RWPE2 (cell line): ENCODE results near the gene RRN3.
"Not testable (repeated sequence)": the region's sequence is repeated elsewhere in the genome, so short reads cannot be mapped to it uniquely, and the experiment has no call there.

Experiments
- ATAC-seq: fragments of 200-7000 bp; cut with Tn5 transposase; 3 replicates; pipeline ENCODE4 v1.9.1; 2021; ENCODE audit warnings: low read depth
- DNase-seq: peaks from one replicate; pipeline ENCODE4 v3.0.0-alpha.2; 2020; ENCODE audit warnings: low spot score
- H3K27ac ChIP-seq: fragments of 450-650 bp; 2 replicates; pipeline ENCODE4 v1.5.1; 2017; ENCODE audit warnings: mild to moderate bottlenecking; ENCODE audit not compliant: poor library complexity, severe bottlenecking
- H3K27me3 ChIP-seq: fragments of 250-450 bp; sonication (Bioruptor Pico); 2 replicates; pipeline ENCODE4 v1.5.1; 2021; ENCODE audit warnings: mild to moderate bottlenecking, moderate library complexity; ENCODE audit not compliant: insufficient read depth, poor library complexity, severe bottlenecking
- H3K36me3 ChIP-seq: fragments of 250-450 bp; sonication (Bioruptor Pico); 2 replicates; pipeline ENCODE4 v1.5.1; 2020; ENCODE audit warnings: low read depth, mild to moderate bottlenecking, moderate library complexity
- H3K4me1 ChIP-seq: fragments of 250-450 bp; sonication (Bioruptor Pico); 2 replicates; pipeline ENCODE4 v1.5.1; 2021; ENCODE audit warnings: mild to moderate bottlenecking, moderate library complexity; ENCODE audit not compliant: insufficient read depth, poor library complexity, severe bottlenecking
- H3K4me3 ChIP-seq: fragments of 250-450 bp; sonication (Bioruptor Pico); 2 replicates; pipeline ENCODE4 v1.5.1; 2021; ENCODE audit warnings: mild to moderate bottlenecking, moderate library complexity; ENCODE audit not compliant: severe bottlenecking
- H3K9me3 ChIP-seq: fragments of 250-450 bp; sonication (Bioruptor Pico); 2 replicates; pipeline ENCODE4 v1.5.1; 2021; ENCODE audit warnings: mild to moderate bottlenecking, moderate library complexity; ENCODE audit not compliant: severe bottlenecking

The RRN3 gene

DNA sequence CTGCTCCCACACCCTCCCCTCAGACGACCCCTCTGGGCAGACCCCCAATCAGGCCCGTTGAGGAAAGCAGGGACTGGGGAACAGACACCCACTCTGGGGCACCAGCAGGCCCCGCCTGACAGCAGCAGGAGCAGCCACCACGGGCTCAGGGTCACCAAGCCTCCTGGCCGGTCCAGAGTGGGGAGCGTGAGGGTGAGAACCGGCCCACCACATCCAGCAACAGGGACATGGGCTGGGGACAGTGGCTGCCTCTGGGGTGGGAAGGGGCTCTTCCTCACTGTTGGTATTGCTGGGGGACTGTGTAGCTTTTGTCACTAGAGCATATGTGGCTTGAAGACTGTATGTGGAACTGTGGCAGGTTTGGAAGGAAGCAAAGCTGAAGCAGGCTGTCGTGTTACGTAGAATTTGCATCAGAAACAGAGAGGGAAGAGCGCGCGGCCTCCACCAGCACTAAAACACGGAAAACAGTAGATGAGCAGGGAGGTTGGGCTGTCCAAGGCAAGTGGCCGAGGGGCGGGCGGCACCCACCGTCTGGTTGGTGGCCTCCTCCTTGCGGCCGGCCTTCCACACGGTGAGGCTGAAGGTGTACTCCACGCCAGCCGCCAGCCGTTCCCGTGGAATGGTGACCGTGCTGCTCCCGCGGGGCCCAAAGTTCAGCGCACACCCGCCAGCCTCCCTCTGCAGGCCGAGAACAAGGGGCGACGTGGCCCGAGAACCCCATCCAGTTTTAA lies 40.8 kb upstream of the RRN3 start:
- not testable (repeated sequence) for H3K4me1 ChIP-seq, H3K27ac ChIP-seq, H3K27me3 ChIP-seq, H3K9me3 ChIP-seq, H3K36me3 ChIP-seq, H3K4me3 ChIP-seq
- DNase-seq: peak; percentile 10
- 0 out of 3 replicates have a peak, but pooled peaks have one; percentile 45 for ATAC-seq

- H3K27me3 ChIP-seq, H3K27ac ChIP-seq, H3K36me3 ChIP-seq, H3K4me1 ChIP-seq, H3K4me3 ChIP-seq, H3K9me3 ChIP-seq, ATAC-seq: not testable (repeated sequence)
- DNase-seq: peak; percentile 19
Observed at GRCh38 chr16:15133554-15133953, 39.5 kb upstream of the RRN3 start.

DNA sequence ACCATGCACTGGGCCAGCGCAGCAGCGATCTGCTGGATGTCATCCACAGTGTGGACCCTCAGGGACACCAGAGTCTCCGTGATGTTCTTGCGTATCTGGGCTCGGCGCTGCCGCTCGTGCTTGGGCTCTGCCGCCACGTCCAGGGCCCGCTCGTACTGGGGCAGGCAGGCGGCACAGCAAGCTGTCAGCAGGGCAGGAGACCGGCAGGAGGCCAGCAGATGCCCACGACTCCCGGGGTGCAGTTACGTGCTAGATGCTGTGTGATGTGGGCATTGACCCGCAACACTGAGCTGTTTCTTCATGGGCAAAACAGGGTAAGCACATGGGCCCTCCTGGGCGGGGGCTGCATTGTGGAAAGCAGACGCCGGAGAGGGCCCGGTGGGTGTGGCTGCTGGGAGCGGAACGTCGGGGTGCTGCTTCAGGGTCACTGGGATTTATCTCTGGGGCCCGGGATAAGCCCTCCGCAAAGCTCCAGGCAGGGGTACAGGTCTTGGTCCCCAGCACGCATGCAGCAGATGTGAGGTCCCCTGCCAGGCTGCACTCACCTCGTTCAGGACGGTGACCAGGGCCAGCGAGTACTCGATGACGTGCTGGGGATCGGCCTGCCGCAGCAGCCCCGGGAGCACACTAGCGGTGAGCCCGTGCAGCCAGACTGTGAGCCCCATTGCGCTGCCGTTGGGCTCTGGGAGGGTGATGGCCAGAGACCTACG lies 38.8 kb upstream of the RRN3 start:
- H3K4me3 ChIP-seq, H3K27ac ChIP-seq, H3K4me1 ChIP-seq, H3K27me3 ChIP-seq, H3K9me3 ChIP-seq, ATAC-seq, H3K36me3 ChIP-seq: not testable (repeated sequence)
- peak; percentile 22 for DNase-seq

DNA sequence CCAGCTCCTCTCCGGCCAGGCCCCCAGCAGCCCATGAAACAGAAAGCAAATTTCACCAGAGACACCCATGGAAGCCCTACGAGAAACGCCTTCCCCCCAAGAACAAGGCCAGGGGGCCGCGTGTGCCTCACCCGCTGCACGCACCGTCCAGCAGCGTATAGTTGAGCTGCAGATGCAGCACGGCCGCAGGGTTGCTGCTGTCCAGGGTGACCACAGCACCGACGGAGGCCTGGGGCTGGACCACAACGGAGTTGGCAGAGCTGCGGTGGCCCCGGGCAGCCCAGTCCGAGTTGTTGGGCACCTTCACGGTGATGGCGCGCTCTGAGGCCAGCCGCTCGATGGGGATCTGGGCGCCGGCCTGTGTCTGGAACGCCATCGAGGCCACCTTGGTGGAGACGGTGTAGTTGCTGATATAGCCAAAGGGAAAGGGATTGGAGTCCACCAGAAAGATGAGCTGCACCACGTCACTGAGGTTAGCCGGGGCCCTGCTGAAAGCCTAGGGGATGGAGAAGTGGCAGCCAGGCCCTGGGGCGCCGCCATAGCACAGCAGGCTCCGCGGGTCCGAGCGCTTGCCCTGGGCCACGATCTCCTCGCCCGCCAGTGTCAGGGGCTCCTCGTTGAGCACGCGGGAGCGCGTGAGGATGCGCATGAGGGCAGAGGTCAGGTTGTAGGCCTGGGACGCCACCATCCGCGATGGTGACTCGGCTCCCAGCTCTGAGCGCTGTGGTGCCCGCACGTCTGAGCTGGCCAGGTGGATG lies 37.0 kb upstream of the RRN3 start:
- H3K9me3 ChIP-seq, H3K4me3 ChIP-seq, ATAC-seq, H3K4me1 ChIP-seq, H3K27me3 ChIP-seq, H3K36me3 ChIP-seq, DNase-seq, H3K27ac ChIP-seq: not testable (repeated sequence)

DNA sequence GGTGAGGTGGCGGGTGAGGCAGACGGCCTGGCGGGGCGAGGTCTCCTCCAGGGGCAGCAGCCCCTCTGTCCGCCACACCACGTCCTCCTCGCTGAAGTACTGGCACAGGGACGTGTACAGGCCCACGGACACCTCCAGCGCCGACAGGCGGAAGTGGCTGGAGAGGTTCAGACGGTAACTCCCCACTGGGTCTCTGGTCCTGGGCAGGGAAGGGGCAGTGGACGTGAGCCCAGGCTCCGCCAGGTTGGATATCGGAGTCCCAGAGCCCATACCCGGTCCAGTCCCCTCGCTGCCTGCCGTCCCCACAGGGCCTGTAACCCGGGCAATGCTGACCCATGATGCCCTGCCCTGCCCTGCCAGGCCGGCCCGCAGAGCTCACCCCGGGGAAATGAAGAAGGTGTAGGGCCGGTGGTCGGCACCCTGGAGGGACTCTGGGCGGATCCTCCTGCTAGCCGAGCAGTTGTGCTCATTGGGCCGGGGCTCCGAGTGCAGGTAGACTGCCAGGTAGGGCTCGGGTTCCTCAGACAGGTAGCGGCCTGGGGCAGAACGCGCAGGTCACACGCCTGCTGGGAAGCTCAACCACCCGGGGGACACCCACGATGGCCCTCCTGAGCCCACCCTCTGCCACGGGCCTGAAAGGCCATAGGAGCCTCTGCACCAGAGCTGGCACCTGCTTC lies 36.3 kb upstream of the RRN3 start:
- not testable (repeated sequence) for H3K4me3 ChIP-seq, H3K36me3 ChIP-seq, H3K27ac ChIP-seq, ATAC-seq, H3K4me1 ChIP-seq, H3K9me3 ChIP-seq, H3K27me3 ChIP-seq
- DNase-seq: peak; percentile 18

GRCh38 chr16:15127641-15128425 lies 33.8 kb upstream of the RRN3 start:
- not testable (repeated sequence) for H3K36me3 ChIP-seq, H3K27ac ChIP-seq, H3K4me3 ChIP-seq, DNase-seq, H3K4me1 ChIP-seq, H3K27me3 ChIP-seq, H3K9me3 ChIP-seq, ATAC-seq

DNA sequence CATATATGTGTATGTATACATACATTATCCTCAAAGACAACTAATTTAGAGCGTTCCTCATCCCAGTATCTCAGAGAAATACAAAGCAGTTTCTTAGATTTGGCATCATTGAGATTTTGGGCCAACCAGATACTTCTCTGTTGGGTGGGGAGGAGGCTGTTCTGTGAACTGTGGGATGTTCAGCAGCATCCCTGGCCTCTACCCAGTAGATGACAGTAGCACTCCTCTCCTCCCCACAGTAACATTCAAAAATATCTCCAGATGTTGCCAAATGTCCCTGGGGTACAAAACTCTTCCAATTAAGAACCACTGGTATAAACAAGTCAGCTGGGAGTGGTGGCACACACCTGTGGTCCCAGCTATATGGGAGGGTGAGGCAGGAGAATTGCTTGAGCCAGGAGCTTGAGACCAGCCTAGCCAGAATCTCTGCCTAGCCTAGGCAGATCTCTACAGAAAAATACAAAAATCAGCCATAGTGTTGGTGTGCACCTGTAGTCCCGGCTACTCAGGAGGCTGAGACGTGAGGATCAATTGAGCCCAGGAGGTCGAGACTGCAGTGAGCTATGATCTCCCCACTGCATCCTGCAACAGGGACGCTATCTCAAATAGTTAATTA lies 6.4 kb upstream of the RRN3 start:
- not testable (repeated sequence) for ATAC-seq, H3K36me3 ChIP-seq, H3K9me3 ChIP-seq, DNase-seq, H3K4me3 ChIP-seq, H3K27me3 ChIP-seq, H3K4me1 ChIP-seq, H3K27ac ChIP-seq

- ATAC-seq, DNase-seq, H3K27ac ChIP-seq, H3K4me3 ChIP-seq, H3K27me3 ChIP-seq, H3K9me3 ChIP-seq, H3K4me1 ChIP-seq, H3K36me3 ChIP-seq: not testable (repeated sequence)
Observed at GRCh38 chr16:15099366-15099909, 5.4 kb upstream of the RRN3 start.

- peaks cover 12% of the 10 kb centered on the region for H3K36me3 ChIP-seq
- H3K9me3 ChIP-seq, DNase-seq, H3K4me3 ChIP-seq, H3K4me1 ChIP-seq, H3K27me3 ChIP-seq, ATAC-seq, H3K27ac ChIP-seq: not testable (repeated sequence)
Observed at GRCh38 chr16:15096583-15096972, 2.5 kb upstream of the RRN3 start.

DNA sequence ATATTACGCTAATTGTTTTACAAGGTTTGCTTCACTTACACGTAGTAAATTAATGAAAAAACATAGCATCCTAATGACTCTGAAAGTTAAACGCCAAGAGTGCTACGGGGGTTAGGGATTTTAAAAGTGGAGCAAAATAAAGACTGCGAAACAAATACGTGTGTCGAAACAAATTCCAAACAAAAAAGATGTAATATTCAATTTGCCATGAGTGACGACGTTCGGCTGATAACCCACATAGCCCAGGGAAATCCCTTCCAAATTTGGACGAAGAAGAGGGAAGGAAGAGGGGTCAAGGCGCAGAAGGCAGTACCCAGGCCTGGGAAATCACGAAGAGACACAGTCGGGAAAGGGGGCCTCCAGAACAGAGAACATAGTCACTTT lies 509 bp downstream of the RRN3 start:
- H3K9me3 ChIP-seq, ATAC-seq, H3K4me1 ChIP-seq, DNase-seq, H3K27me3 ChIP-seq: not testable (repeated sequence)
- Histone ChIP-seq H3K27ac (peak overlapping the region; percentile 37), H3K4me3 (peak overlapping the region; percentile 39), H3K36me3 (peaks cover 26% of the 10 kb centered on the region)
